Nephron progenitor cell (in vitro differentiated cells): ENCODE data around the gene ADGRB2.

Source experiments
- DNase-seq: peaks from one replicate; pipeline ENCODE4 v3.0.0; 2021
- H3K27ac Mint-ChIP-seq: 2 replicates; pipeline ENCODE4 v1.8.0; 2021; ENCODE audit warnings: mild to moderate bottlenecking, moderate library complexity, mixed read lengths
- H3K27me3 Mint-ChIP-seq: 2 replicates; pipeline ENCODE4 v1.8.0; 2021; ENCODE audit warnings: mild to moderate bottlenecking, low read depth, mixed read lengths; ENCODE audit not compliant: poor library complexity
- H3K36me3 Mint-ChIP-seq: 2 replicates; pipeline ENCODE4 v1.8.0; 2021; ENCODE audit warnings: low read depth, mixed read lengths
- H3K4me1 Mint-ChIP-seq: 2 replicates; pipeline ENCODE4 v1.8.0; 2021; ENCODE audit warnings: mixed read lengths
- H3K4me3 Mint-ChIP-seq: 2 replicates; pipeline ENCODE4 v1.8.0; 2021; ENCODE audit warnings: mild to moderate bottlenecking, moderate library complexity, mixed read lengths
- H3K9me3 Mint-ChIP-seq: 2 replicates; pipeline ENCODE4 v1.8.0; 2021; ENCODE audit warnings: mild to moderate bottlenecking, moderate library complexity, mixed read lengths
- CTCF ChIP-seq: fragments of 200-600 bp; sonication (generic); IDR thresholded peaks from 2 replicates; pipeline ENCODE4 v1.5.0; 2021; ENCODE audit warnings: antibody characterized with exemption

ADGRB2 gene

GRCh38 chr1:31688233-31688918, 75.8 kb downstream of the ADGRB2 start:
- Mint-ChIP-seq H3K27ac (peak overlapping the region; percentile 61), H3K4me3 (no peak overlapping the region), H3K9me3 (no peaks in the 10 kb centered on the region)

GRCh38 chr1:31687601-31688000, 76.5 kb downstream of the ADGRB2 start:
- Mint-ChIP-seq H3K9me3 (no peaks in the 10 kb centered on the region), H3K27me3 (no peaks in the 10 kb centered on the region), H3K4me1 (peaks cover 39% of the 10 kb centered on the region)

More at GRCh38 chr1:31688233-31688918, 75.8 kb downstream of the ADGRB2 start:
- H3K36me3 Mint-ChIP-seq = no peaks in the 10 kb centered on the region
- no peak for DNase-seq
- H3K4me1 Mint-ChIP-seq = peaks cover 39% of the 10 kb centered on the region
- H3K27me3 Mint-ChIP-seq = no peaks in the 10 kb centered on the region
- no peak for TF ChIP-seq CTCF

GRCh38 chr1:31685795-31686194, 78.3 kb downstream of the ADGRB2 start:
- H3K4me3 Mint-ChIP-seq = no peak overlapping the region
- peaks cover 49% of the 10 kb centered on the region for H3K4me1 Mint-ChIP-seq
- no peaks in the 10 kb centered on the region for H3K9me3 Mint-ChIP-seq
- no peaks in the 10 kb centered on the region for H3K27me3 Mint-ChIP-seq
- no peaks in the 10 kb centered on the region for H3K36me3 Mint-ChIP-seq
- no peak for TF ChIP-seq CTCF
- no peak for DNase-seq
- H3K27ac Mint-ChIP-seq = no peak overlapping the region

More at GRCh38 chr1:31687601-31688000, 76.5 kb downstream of the ADGRB2 start:
- Mint-ChIP-seq H3K36me3 (no peaks in the 10 kb centered on the region), H3K4me3 (no peak overlapping the region), H3K27ac (no peak overlapping the region)
- TF ChIP-seq CTCF = no peak
- no peak for DNase-seq

- H3K36me3 Mint-ChIP-seq = no peaks in the 10 kb centered on the region
- H3K9me3 Mint-ChIP-seq = no peaks in the 10 kb centered on the region
- TF ChIP-seq CTCF = peak; percentile 37
- peaks cover 35% of the 10 kb centered on the region for H3K4me1 Mint-ChIP-seq
- H3K27me3 Mint-ChIP-seq = peaks cover 3% of the 10 kb centered on the region
- no peak for DNase-seq
- H3K4me3 Mint-ChIP-seq = no peak overlapping the region
- H3K27ac Mint-ChIP-seq = no peak overlapping the region
Observed at GRCh38 chr1:31683997-31684396, 80.1 kb downstream of the ADGRB2 start.

GRCh38 chr1:31681415-31681814, 82.7 kb downstream of the ADGRB2 start:
- H3K27ac Mint-ChIP-seq = no peak overlapping the region

More at GRCh38 chr1:31681415-31681814, 82.7 kb downstream of the ADGRB2 start:
- Mint-ChIP-seq H3K4me3 (no peak overlapping the region), H3K27me3 (peaks cover 6% of the 10 kb centered on the region), H3K36me3 (no peaks in the 10 kb centered on the region), H3K9me3 (no peaks in the 10 kb centered on the region), H3K4me1 (peaks cover 22% of the 10 kb centered on the region)
- no peak for TF ChIP-seq CTCF
- no peak for DNase-seq
